LNCaP clone FGC (cell line): ENCODE measurements around the gene TTC3.
"Not testable (repeated sequence)": the region's sequence is repeated elsewhere in the genome, so short reads cannot be mapped to it uniquely, and the experiment has no call there.

ENCODE experiments used
- DNase-seq: peaks from one replicate; pipeline ENCODE4 v3.0.0-alpha.2; 2011; ENCODE audit warnings: low read depth
- H3K4me3 ChIP-seq: 2 replicates; pipeline ENCODE4 v1.5.1; 2011; ENCODE audit warnings: mild to moderate bottlenecking, low read depth, low read length, control low read depth
- TF ChIP-seq, protein P1 (sequence below): IDR thresholded peaks from 2 replicates; pipeline ENCODE4 v1.5.1; 2012; ENCODE audit warnings: mild to moderate bottlenecking; ENCODE audit not compliant: control insufficient read depth, insufficient read depth; ENCODE audit errors: extremely low read depth

The TTC3 gene

GRCh38 chr21:37130971-37131370, 57.9 kb downstream of the TTC3 start:
- no peak overlapping the region for H3K4me3 ChIP-seq
- no peak for DNase-seq
- TF ChIP-seq, protein P1, sequence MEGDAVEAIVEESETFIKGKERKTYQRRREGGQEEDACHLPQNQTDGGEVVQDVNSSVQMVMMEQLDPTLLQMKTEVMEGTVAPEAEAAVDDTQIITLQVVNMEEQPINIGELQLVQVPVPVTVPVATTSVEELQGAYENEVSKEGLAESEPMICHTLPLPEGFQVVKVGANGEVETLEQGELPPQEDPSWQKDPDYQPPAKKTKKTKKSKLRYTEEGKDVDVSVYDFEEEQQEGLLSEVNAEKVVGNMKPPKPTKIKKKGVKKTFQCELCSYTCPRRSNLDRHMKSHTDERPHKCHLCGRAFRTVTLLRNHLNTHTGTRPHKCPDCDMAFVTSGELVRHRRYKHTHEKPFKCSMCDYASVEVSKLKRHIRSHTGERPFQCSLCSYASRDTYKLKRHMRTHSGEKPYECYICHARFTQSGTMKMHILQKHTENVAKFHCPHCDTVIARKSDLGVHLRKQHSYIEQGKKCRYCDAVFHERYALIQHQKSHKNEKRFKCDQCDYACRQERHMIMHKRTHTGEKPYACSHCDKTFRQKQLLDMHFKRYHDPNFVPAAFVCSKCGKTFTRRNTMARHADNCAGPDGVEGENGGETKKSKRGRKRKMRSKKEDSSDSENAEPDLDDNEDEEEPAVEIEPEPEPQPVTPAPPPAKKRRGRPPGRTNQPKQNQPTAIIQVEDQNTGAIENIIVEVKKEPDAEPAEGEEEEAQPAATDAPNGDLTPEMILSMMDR, result no peak

DNA sequence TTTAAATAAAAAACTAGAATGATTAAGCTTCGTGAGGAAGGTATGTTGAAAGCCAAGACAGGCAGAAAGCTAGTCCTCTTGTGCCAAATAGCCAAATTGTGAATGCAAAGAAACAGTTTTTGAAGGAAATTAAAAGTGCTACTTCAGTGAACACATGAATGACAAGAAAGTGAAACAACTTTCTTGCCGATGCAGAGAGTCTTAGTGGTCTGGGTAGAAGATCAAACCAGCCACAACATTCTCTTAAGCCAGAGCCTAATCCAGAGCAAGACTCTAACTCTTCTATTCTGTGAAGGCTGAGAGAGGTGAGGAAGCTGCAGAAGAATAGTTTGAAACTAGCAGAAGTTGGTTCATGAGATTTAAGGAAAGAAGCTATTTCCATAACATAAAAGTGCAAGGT, 63.2 kb downstream of the TTC3 start:
- no peak overlapping the region for H3K4me3 ChIP-seq
- no peak for DNase-seq
- TF ChIP-seq, protein P1, result no peak

GRCh38 chr21:37136744-37137143, 63.7 kb downstream of the TTC3 start:
- no peak overlapping the region for H3K4me3 ChIP-seq
- no peak for DNase-seq
- TF ChIP-seq, protein P1, result no peak

DNA sequence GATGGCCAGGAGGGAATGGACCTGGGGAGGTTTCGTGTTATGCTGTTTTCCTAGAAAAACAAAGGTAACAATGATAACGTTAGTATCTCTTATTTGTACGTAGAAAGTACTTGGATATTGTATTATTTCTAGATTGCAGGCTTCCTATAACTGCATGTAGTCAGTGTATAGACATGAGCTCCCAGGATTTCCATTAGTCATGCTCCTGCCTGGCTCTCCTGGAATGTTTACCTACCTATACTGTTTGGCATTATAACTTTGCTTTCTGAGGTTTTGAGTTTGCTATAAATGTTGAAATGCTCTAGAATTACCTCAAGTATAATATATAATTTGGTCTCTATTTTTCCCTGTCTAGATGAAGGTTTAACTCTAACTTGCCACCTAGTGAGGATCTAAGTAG, 66.1 kb downstream of the TTC3 start:
- TF ChIP-seq, protein P1, result no peak
- H3K4me3 ChIP-seq, result no peak overlapping the region
- DNase-seq, result no peak

- TF ChIP-seq, protein P1, result no peak
- H3K4me3 ChIP-seq, result no peak overlapping the region
- DNase-seq, result no peak
Measured at GRCh38 chr21:37139902-37140301, 66.8 kb downstream of the TTC3 start.

GRCh38 chr21:37143392-37143791, 70.3 kb downstream of the TTC3 start:
- not testable (repeated sequence) for DNase-seq, H3K4me3 ChIP-seq

GRCh38 chr21:37145635-37146111, 72.6 kb downstream of the TTC3 start:
- no peak for DNase-seq

More at GRCh38 chr21:37145635-37146111, 72.6 kb downstream of the TTC3 start:
- TF ChIP-seq, protein P1, result no peak
- H3K4me3 ChIP-seq, result no peak overlapping the region
